ENCODE data around the gene SKAP2.

GRCh38 chr7:26912933-26913536 is 48.6 kb upstream of the SKAP2 start:
- no peak for TF ChIP-seq RAD21 (IDR thresholded peaks at IDR 0.05; ENCODE audit: low read depth)
- TF ChIP-seq ATF3 (IDR thresholded peaks at IDR 0.05): no peak
- no peak for TF ChIP-seq CTCF (IDR thresholded peaks at IDR 0.05 in 2 of 3, conservative IDR thresholded peaks at IDR 0.05 in 1 of 3; ENCODE audit: borderline replicate concordance in 1 of 3, insufficient read depth in 1 of 3, low read depth in 2 of 3, low read length in 2 of 3)
- no peak for TF ChIP-seq YY1 (IDR thresholded peaks at IDR 0.05; ENCODE audit: extremely low read depth, insufficient replicate concordance, low read depth, low read length)
- no peak for TF ChIP-seq JUND (IDR thresholded peaks at IDR 0.05)
- no peak for TF ChIP-seq REST (IDR thresholded peaks at IDR 0.05; ENCODE audit: low read depth)
- TF ChIP-seq SIN3A (IDR thresholded peaks at IDR 0.05; ENCODE audit: low read depth): no peak
- no peak for TF ChIP-seq EZH2 (IDR thresholded peaks at IDR 0.05)
